SK-N-SH (cell line): ENCODE data around the gene GLI2. TPM values are rescaled to one million over a fixed set of nuclear protein-coding genes. Genes with fewer than 3 reads are reported as not detected.

ENCODE experiments used
- CTCF ChIA-PET: fragments of 300-600, 350-600 bp; formaldehyde crosslinking; extraction: SDS; loops from one replicate; lab custom pipeline; 2021; lab: Yijun Ruan, JAX
- POLR2A ChIA-PET: fragments of 350-600 bp; sonication (Branson Sonifier 250); formaldehyde crosslinking; extraction: SDS; loops from one replicate; lab custom pipeline; 2020; ENCODE audit warnings: antibody characterized with exemption, inconsistent platforms; lab: Yijun Ruan, JAX
- DNase-seq: peaks from one replicate; pipeline ENCODE4 v3.0.0; 2012
- H2AFZ ChIP-seq: fragments of 200-600 bp; sonication (generic); 2 replicates; pipeline ENCODE4 v1.8.1; 2016; ENCODE audit warnings: antibody characterized with exemption, mild to moderate bottlenecking, low read depth
- H3F3A ChIP-seq: fragments of 200-600 bp; sonication (generic); replicated peaks from 2 replicates; pipeline ENCODE3; 2016; ENCODE audit warnings: antibody characterized with exemption, mild to moderate bottlenecking; ENCODE audit not compliant: insufficient read depth
- H3K27ac ChIP-seq, 2 experiments: fragments of 200-500 bp in 1 of 2; fragments of 200-600 bp in 1 of 2; sonication (Bioruptor generic) in 1 of 2; sonication (generic), shearing (Covaris generic) in 1 of 2; 2 replicates each; pipeline versions ENCODE4 v1.5.1 to v1.6.1; 2014 to 2016; ENCODE audit warnings: low read depth in 2 of 2, inconsistent platforms in 1 of 2, low read length in 1 of 2, mild to moderate bottlenecking in 1 of 2, mixed read lengths in 1 of 2
- H3K27me3 ChIP-seq: fragments of 200-600 bp; sonication (generic), shearing (Covaris generic); 2 replicates; pipeline ENCODE4 v1.6.1; 2016; ENCODE audit warnings: mixed run types; ENCODE audit not compliant: insufficient read depth
- H3K36me3 ChIP-seq, 2 experiments: fragments of 200-500 bp in 1 of 2; fragments of 200-600 bp in 1 of 2; sonication (Bioruptor generic) in 1 of 2; sonication (generic) in 1 of 2; replicated peaks in 1 of 2; 2 replicates each; pipeline versions ENCODE3 to v1.5.1; 2014 to 2016; ENCODE audit warnings: low read length in 1 of 2, mild to moderate bottlenecking in 1 of 2; ENCODE audit not compliant: insufficient read depth in 2 of 2, control insufficient read depth in 1 of 2
- H3K4me1 ChIP-seq, 2 experiments: fragments of 200-500 bp in 1 of 2; fragments of 200-600 bp in 1 of 2; sonication (Bioruptor generic) in 1 of 2; sonication (generic), shearing (Covaris generic) in 1 of 2; 2 replicates each; pipeline versions ENCODE4 v1.5.1 to v1.6.1; 2014 to 2016; ENCODE audit warnings: low read depth in 1 of 2, low read length in 1 of 2, mixed run types in 1 of 2; ENCODE audit not compliant: insufficient read depth in 2 of 2, control insufficient read depth in 1 of 2
- H3K4me2 ChIP-seq: fragments of 200-600 bp; sonication (generic), shearing (Covaris generic); 2 replicates; pipeline ENCODE4 v1.6.1; 2017; ENCODE audit warnings: mixed run types
- H3K4me3 ChIP-seq, 2 experiments: fragments of 200-500 bp in 1 of 2; fragments of 200-600 bp in 1 of 2; sonication (Bioruptor generic) in 1 of 2; sonication (generic), shearing (Covaris generic) in 1 of 2; 2 replicates each; pipeline versions ENCODE4 v1.5.1 to v1.8.1; 2014 to 2016; ENCODE audit warnings: low read depth in 2 of 2, inconsistent platforms in 1 of 2, low read length in 1 of 2, mild to moderate bottlenecking in 1 of 2, mixed read lengths in 1 of 2, moderate library complexity in 1 of 2
- H3K79me2 ChIP-seq: fragments of 200-600 bp; sonication (generic); 2 replicates; pipeline ENCODE4 v1.8.1; 2017; ENCODE audit warnings: mild to moderate bottlenecking; ENCODE audit not compliant: insufficient read depth
- H3K9ac ChIP-seq: fragments of 200-600 bp; sonication (generic); 2 replicates; pipeline ENCODE4 v1.6.1; 2017; ENCODE audit warnings: mixed run types
- H3K9me2 ChIP-seq: fragments of 200-600 bp; sonication (generic); 2 replicates; pipeline ENCODE4 v1.6.1; 2017; ENCODE audit warnings: mixed run types
- H3K9me3 ChIP-seq: fragments of 200-600 bp; sonication (generic); 2 replicates; pipeline ENCODE4 v1.6.1; 2017; ENCODE audit warnings: mixed run types, mild to moderate bottlenecking, moderate library complexity
- H4K20me1 ChIP-seq: fragments of 200-600 bp; sonication (generic); 2 replicates; pipeline ENCODE4 v1.6.1; 2017; ENCODE audit warnings: mild to moderate bottlenecking, mixed run types; ENCODE audit not compliant: insufficient read depth
- ELF1 ChIP-seq: IDR thresholded peaks from 2 replicates; pipeline ENCODE4 v1.4.0; 2012
- FOSL2 ChIP-seq: IDR thresholded peaks from 2 replicates; pipeline ENCODE4 v1.4.0; 2012; ENCODE audit warnings: low read depth, mild to moderate bottlenecking, moderate library complexity, borderline replicate concordance
- GABPA ChIP-seq: IDR thresholded peaks from 2 replicates; pipeline ENCODE4 v1.4.0; 2012; ENCODE audit warnings: low read depth, mild to moderate bottlenecking
- TEAD4 ChIP-seq: IDR thresholded peaks from 2 replicates; pipeline ENCODE4 v1.4.0; 2012; ENCODE audit warnings: mild to moderate bottlenecking, borderline replicate concordance; ENCODE audit not compliant: insufficient read depth
- WGBS: methylation state at CpG from one replicate; pipeline ENCODE4 v1.1.6; 2017; ENCODE audit warnings: low lambda C conversion rate; 5-methylcytosine and 5-hydroxymethylcytosine counted together
- polyA plus RNA-seq, 3 experiments: library from polyadenylated mRNA; depleted of rRNA; stranded (reverse); fragments of >200 nt; gene quantifications; 2 replicates each; pipeline ENCODE4 v1.2.3, GENCODE V29; 2012
- TF ChIP-seq, protein P1 (sequence below): IDR thresholded peaks from 2 replicates; pipeline ENCODE4 v1.4.0; 2012; ENCODE audit warnings: low read depth, borderline replicate concordance

Gene GLI2
- polyA plus RNA-seq, 1 of the 3 experiments (the other 2 are of a cell fraction) = 3.4 TPM

DNA sequence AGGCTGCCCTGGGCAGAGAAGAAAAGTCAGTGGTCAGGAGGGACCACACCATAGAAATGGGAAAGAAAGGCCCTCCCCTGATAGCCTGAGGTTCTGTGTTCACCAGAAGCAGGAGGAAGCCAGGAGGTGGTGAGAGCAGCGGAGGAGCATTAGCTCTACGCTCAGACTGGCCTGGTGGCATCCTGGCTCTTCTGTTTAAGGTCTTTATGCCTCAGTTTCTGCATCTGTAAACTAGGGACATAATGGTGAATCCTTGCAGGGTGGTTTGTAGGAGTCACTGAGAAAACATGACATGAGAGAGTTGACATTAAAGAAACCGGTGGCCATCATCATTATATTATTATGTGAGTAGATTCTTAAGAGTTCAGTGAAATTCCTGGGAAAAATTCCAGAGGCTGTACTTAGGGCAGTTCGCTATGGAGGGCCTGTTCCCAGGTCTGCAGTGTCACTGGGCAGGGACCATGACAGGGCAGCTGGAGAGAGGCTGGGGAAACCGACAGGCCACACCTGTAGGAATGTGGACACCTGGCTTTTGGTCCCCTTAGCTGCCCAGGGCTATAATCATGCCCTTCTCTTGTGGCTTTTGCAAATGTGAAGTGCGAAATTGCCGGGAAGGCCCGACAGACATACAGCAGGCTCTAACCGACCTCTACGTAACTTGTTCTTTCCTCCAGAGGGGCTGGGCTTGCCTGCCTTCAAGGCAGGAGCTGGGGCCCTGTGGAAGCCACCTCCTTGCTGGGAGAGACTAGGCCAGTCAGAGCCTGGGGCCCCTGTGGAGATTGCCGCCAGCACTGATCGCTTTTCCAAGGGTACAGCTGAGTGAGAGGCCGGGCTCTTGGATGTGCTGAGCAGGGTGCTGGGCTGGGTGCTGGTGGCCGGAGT, 31.0 kb downstream of the GLI2 start:
- H3K36me3 ChIP-seq = no peaks in the 10 kb centered on the region
- no peaks in the 10 kb centered on the region for H3K9me2 ChIP-seq
- H3K4me1 ChIP-seq = peaks cover 37 to 65% of the 10 kb centered on the region in 2 experiments
- no peak for DNase-seq
- peak overlapping the region; percentile 33; the same call in 1 of the 2 replicates for H3K9ac ChIP-seq
- CTCF ChIA-PET = interaction anchor here (1.0 to 1.2 kb wide), 3 partner anchors 13 to 305 kb away, joined by 3 to 4 read pairs (median 3); no protein-coding TSS in a partner anchor
- H2AFZ ChIP-seq = no peak overlapping the region
- H3K9me3 ChIP-seq = no peaks in the 10 kb centered on the region
- H3K27ac ChIP-seq = peak overlapping the region; percentile 82 to 87
- TF ChIP-seq TEAD4 (no peak), FOSL2 (no peak), ELF1 (no peak)
- TF ChIP-seq, all 33 proteins: peak for 0
- peaks cover 79% of the 10 kb centered on the region for H3K79me2 ChIP-seq
- 0 out of 2 replicates have a peak, but pooled peaks cover 4% of the 10 kb centered on the region for H4K20me1 ChIP-seq
- no peaks in the 10 kb centered on the region for H3K27me3 ChIP-seq
- WGBS = 99% methylated on average over 4 of the region's 14 CpGs
- POLR2A ChIA-PET = no interaction called here
- H3K4me3 ChIP-seq = no peak overlapping the region; a peak in 1 of 4 replicates
- peak overlapping the region; percentile 64 for H3K4me2 ChIP-seq
- peaks cover 21% of the 10 kb centered on the region for H3F3A ChIP-seq

DNA sequence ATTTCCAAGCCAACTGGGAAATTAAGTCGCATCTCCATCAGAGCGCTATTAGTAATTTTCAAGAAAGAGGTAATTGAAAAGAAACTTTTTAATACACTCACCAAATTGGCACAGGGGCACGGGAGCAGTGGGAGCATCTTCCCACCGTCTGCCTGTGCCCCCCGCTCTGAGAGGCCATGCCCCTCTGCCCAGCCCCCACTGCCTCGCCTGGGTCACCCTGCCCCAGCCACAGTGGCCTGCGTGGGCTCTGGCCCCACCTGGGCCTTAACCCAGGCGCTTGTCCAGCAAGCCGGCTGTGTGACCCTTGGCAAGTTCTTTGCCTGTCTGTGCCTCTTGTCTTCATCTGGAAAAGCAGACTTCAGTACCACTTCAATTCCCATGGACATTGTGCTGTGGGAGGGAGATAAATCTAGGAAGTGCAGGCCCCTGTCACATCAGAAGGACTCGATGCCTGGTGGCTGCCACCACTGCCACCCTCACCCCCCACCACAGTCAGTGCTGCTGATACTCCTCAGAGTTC, 31.9 kb downstream of the GLI2 start:
- H3K36me3 ChIP-seq = no peaks in the 10 kb centered on the region
- H2AFZ ChIP-seq = no peak overlapping the region
- H4K20me1 ChIP-seq = 0 out of 2 replicates have a peak, but pooled peaks cover 4% of the 10 kb centered on the region
- 94% methylated on average over 8 of the region's 10 CpGs for WGBS
- CTCF ChIA-PET = interaction anchor here (0.9 to 2.4 kb wide), 2 partner anchors 11 to 72 kb away, joined by 3 to 9 read pairs; no protein-coding TSS in a partner anchor
- peaks cover 24% of the 10 kb centered on the region for H3F3A ChIP-seq
- H3K4me3 ChIP-seq = no peak overlapping the region
- no peaks in the 10 kb centered on the region for H3K9me3 ChIP-seq
- H3K9me2 ChIP-seq = no peaks in the 10 kb centered on the region
- no peak for DNase-seq
- H3K79me2 ChIP-seq = peaks cover 79% of the 10 kb centered on the region
- H3K4me1 ChIP-seq = peaks cover 44 to 64% of the 10 kb centered on the region in 2 experiments
- H3K27me3 ChIP-seq = no peaks in the 10 kb centered on the region
- no peak overlapping the region for H3K9ac ChIP-seq
- POLR2A ChIA-PET = no interaction called here
- H3K27ac ChIP-seq = no peak overlapping the region
- H3K4me2 ChIP-seq = no peak overlapping the region
- TF ChIP-seq, protein P1, sequence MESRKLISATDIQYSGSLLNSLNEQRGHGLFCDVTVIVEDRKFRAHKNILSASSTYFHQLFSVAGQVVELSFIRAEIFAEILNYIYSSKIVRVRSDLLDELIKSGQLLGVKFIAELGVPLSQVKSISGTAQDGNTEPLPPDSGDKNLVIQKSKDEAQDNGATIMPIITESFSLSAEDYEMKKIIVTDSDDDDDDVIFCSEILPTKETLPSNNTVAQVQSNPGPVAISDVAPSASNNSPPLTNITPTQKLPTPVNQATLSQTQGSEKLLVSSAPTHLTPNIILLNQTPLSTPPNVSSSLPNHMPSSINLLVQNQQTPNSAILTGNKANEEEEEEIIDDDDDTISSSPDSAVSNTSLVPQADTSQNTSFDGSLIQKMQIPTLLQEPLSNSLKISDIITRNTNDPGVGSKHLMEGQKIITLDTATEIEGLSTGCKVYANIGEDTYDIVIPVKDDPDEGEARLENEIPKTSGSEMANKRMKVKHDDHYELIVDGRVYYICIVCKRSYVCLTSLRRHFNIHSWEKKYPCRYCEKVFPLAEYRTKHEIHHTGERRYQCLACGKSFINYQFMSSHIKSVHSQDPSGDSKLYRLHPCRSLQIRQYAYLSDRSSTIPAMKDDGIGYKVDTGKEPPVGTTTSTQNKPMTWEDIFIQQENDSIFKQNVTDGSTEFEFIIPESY = no peak
- no peak for TF ChIP-seq GABPA
- TF ChIP-seq, all 33 proteins: peak for 0
